Prostate gland (tissue), 2 donors: ENCODE results near the gene STX10.
A peak's percentile ranks its signal among the peaks of the same experiment; 100 is the strongest.

Source experiments
- CTCF ChIP-seq, 4 experiments: fragments of 200-600 bp in 2 of 4; fragments of 450-650 bp in 2 of 4; sonication (generic) in 2 of 4; IDR thresholded peaks; 1 replicate in 3 of 4; 2 replicates in 1 of 4; pipeline ENCODE4 v1.5.1; 2016 to 2019; ENCODE audit warnings: antibody characterized with exemption in 4 of 4, mild to moderate bottlenecking in 2 of 4, moderate library complexity in 2 of 4
- POLR2AphosphoS5 ChIP-seq: sonication (generic); formaldehyde crosslinking; IDR thresholded peaks from one replicate; pipeline ENCODE4 v1.6.1; 2017; ENCODE audit warnings: antibody characterized with exemption

DNA sequence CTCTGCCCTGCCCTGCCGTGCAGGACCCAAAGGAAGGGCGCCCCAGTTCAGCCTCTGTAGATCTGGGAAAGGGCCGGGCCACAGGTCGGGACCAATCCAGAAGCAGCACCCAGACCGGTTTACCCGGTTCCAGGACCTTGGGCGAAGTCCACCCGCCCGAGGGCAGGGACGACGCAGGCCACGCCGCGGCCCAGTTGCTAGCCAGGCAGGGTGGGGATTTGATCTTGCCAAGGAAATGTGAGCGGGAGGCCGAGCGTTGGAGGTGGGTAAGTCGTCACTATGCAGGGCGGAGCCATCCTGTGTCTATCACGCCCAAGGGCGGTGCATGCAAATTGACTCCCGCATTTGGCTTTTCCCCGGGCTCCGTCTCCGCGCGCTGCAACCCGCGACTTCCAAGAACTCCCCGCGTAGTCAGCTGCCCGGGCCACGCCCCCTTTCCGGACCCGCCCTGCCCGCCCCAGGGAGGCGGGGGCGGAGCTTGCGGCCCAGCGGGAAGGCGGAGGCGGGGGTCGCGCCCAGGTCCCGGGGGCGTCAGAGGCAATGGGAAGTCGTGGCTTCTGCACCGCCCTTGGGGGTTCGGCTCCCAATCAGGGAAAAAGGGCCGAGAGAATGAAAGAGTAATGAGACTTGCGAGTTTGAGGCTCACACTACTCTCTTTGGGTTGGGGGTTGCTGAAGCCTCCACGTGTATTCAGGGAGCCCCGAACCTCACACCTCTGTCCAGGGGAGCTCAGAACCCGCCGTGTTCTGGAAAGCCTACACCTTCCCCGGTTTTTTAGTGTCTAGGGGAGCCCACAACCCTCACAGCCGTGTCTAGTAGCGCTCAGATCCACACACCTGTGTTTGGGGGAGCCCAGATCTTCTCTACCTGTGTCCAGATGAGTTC is 12.8 kb upstream of the STX10 start:
- peak in 1 of 4 experiments; percentile 5 for TF ChIP-seq CTCF (IDR thresholded peaks at IDR 0.05)
- TF ChIP-seq POLR2AphosphoS5, result peak; percentile 99
